ENCODE results near the gene GAMT.

DNA sequence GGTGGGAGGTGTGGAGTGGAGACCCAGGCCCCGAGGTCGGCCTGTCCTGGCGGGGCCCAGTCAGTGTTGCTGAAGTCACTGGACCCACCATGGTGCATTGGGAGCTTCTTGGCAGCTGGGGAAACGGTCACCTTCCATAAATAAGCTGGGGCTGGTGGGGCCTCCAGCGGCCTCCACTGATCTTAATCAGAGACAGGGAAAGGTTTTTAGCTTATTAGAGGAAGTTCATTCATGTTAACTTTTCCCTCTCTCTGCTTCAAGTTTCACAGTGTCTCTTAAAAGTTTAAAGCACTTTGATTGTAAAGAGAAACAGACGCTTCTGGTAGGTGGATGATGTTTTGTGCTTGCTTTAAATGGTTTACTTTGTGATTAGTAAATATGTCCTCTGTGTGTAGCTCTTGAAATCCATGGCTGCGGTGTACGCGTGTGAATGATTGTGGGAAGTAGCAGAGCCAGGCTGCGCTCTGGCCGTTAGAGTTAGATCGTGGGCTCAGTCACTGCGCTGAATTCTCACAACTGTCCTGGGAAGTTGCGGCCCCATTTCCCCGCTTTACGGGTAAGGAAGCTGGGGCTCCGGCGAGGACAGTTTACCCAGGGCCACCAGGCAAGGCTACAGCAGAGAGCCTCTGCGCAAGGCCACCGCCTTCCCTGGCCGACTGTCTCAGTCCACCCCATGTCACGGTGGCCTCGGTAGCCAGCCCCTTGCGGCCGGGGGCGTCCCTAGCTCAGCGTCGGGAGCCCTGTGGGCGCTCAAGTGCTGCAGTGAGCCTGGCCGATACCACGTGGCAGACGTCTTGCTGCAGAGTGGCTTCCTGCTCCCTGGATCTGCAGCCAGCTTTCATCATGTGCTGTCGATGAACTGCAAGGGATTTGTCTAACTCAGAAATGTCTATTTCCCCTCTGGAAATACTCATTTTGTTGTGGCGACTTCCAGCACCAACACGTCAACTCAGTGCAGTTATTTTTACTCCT lies 34.2 kb downstream of the GAMT start:
- TF ChIP-seq, protein P1, sequence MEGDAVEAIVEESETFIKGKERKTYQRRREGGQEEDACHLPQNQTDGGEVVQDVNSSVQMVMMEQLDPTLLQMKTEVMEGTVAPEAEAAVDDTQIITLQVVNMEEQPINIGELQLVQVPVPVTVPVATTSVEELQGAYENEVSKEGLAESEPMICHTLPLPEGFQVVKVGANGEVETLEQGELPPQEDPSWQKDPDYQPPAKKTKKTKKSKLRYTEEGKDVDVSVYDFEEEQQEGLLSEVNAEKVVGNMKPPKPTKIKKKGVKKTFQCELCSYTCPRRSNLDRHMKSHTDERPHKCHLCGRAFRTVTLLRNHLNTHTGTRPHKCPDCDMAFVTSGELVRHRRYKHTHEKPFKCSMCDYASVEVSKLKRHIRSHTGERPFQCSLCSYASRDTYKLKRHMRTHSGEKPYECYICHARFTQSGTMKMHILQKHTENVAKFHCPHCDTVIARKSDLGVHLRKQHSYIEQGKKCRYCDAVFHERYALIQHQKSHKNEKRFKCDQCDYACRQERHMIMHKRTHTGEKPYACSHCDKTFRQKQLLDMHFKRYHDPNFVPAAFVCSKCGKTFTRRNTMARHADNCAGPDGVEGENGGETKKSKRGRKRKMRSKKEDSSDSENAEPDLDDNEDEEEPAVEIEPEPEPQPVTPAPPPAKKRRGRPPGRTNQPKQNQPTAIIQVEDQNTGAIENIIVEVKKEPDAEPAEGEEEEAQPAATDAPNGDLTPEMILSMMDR (IDR thresholded peaks at IDR 0.05) = no peak
- no peak for TF ChIP-seq POLR2A (IDR thresholded peaks at IDR 0.05)
